Epithelial cell of proximal tubule (primary cell): ENCODE results near the gene FHIT. TPM values are rescaled to one million over a fixed set of nuclear protein-coding genes. Genes with fewer than 3 reads are reported as not detected.

Experiments used
- DNase-seq: peaks from one replicate; pipeline ENCODE4 v3.0.0-alpha.2; 2011; ENCODE audit warnings: low read depth
- H3K4me3 ChIP-seq: 2 replicates; pipeline ENCODE4 v1.5.1; 2011; ENCODE audit warnings: low read depth, mild to moderate bottlenecking, low read length
- CTCF ChIP-seq: conservative IDR thresholded peaks from 2 replicates; pipeline ENCODE4 v1.5.1; 2012; ENCODE audit warnings: low read depth, mild to moderate bottlenecking, low read length
- total RNA-seq: library from RNA; depleted of rRNA; stranded (reverse); fragments of >200 nt; gene quantifications from 2 replicates; pipeline ENCODE4 v1.2.3, GENCODE V29; 2015

The FHIT gene
- total RNA-seq, 1 donor from 2014 or later = 3.7 TPM

GRCh38 chr3:59970796-59971195 is 1280.5 kb downstream of the FHIT start:
- no peak overlapping the region for H3K4me3 ChIP-seq
- DNase-seq = no peak
- no peak for TF ChIP-seq CTCF

GRCh38 chr3:59970376-59970775 is 1280.9 kb downstream of the FHIT start:
- DNase-seq = no peak
- no peak overlapping the region for H3K4me3 ChIP-seq
- TF ChIP-seq CTCF = no peak

DNA sequence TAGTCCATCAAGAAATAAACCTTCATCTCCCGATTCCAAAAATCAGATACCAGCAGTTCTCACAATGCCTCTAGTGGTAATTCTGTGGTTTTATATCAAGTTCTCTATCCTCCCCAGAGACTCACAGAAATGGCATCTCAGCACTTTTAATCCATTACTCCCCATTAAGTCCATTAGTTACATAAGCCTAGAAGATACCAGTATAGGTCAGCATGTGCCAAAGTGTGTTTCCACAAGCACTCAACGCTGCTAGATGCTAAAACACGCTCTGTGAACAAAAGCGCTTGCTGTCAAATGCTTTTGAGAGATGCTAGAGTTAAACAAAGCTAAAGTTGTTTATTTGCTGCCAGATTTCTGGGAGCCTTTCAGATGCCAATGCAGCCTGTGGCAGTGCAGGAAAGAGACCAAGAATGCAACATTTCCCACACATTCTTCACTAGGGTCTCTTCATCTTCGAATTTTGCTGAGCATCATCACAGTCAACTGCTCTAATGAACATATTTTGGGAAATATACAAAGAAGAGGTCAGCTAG is 1282.7 kb downstream of the FHIT start:
- DNase-seq = no peak
- H3K4me3 ChIP-seq = no peak overlapping the region
- TF ChIP-seq CTCF = peak; percentile 13

GRCh38 chr3:59963676-59964075 is 1287.6 kb downstream of the FHIT start:
- no peak for TF ChIP-seq CTCF
- DNase-seq = no peak
- no peak overlapping the region for H3K4me3 ChIP-seq

GRCh38 chr3:59957150-59957549 is 1294.1 kb downstream of the FHIT start:
- DNase-seq = no peak
- H3K4me3 ChIP-seq = no peak overlapping the region
- no peak for TF ChIP-seq CTCF

GRCh38 chr3:59953104-59953503 is 1298.1 kb downstream of the FHIT start:
- no peak for TF ChIP-seq CTCF
- DNase-seq = no peak
- H3K4me3 ChIP-seq = no peak overlapping the region

- H3K4me3 ChIP-seq = no peak overlapping the region
- no peak for DNase-seq
- TF ChIP-seq CTCF = no peak
These were observed 1301.9 kb downstream of the FHIT start for GRCh38 chr3:59949311-59949710.
